A549 (cell line): ENCODE measurements around the gene RTN4RL1. TPM values are rescaled to one million over a fixed set of nuclear protein-coding genes. Genes with fewer than 3 reads are reported as not detected.
A peak's percentile ranks its signal among the peaks of the same experiment; 100 is the strongest.

Source experiments
- ATAC-seq, 2 experiments: fragments of 200-7000 bp in 1 of 2; fragments of >200 bp in 1 of 2; cut with Nextera tagmentation in 1 of 2; cut with Tn5 transposase in 1 of 2; 3 replicates each; pipeline versions ENCODE4 v1.8.0 to v1.9.1; 2018 to 2020; ENCODE audit warnings: mild to moderate bottlenecking in 1 of 2, moderate library complexity in 1 of 2
- CTCF ChIA-PET: fragments of 300-600 bp; sonication (Branson Sonifier 250); formaldehyde crosslinking; extraction: SDS; loops from one replicate; lab custom pipeline; 2021; ENCODE audit warnings: antibody characterized with exemption, inconsistent platforms; lab: Yijun Ruan, JAX
- POLR2A ChIA-PET: fragments of 350-600 bp; formaldehyde crosslinking; extraction: SDS; loops from one replicate; lab custom pipeline; 2021; ENCODE audit warnings: antibody characterized with exemption, inconsistent platforms; lab: Yijun Ruan, JAX
- DNase-seq, 2 experiments: peaks; one replicate each; pipeline versions ENCODE4 v3.0.0 to v3.0.0-alpha.2; 2011 to 2016; ENCODE audit warnings: low read depth in 1 of 2, low spot score in 1 of 2
- FAIRE-seq: peaks from 2 replicates; lab custom pipeline; 2011; peaks lifted over from hg19 to GRCh38; lab: Jason Lieb, UNC
- H3K27ac ChIP-seq, 2 experiments: fragments of >200 bp; sonication (Bioruptor Twin); formaldehyde crosslinking; 3 replicates each; pipeline ENCODE4 v1.5.1; 2016 to 2017
- H3K4me1 ChIP-seq: fragments of >200 bp; sonication (Bioruptor Twin); formaldehyde crosslinking; 3 replicates; pipeline ENCODE4 v1.6.1; 2016
- H3K4me2 ChIP-seq: fragments of >200 bp; sonication (Bioruptor Twin); formaldehyde crosslinking; 3 replicates; pipeline ENCODE4 v1.6.1; 2016
- H3K4me3 ChIP-seq: fragments of >200 bp; sonication (Bioruptor Twin); formaldehyde crosslinking; 3 replicates; pipeline ENCODE4 v1.5.1; 2016
- H3K9me3 ChIP-seq: fragments of >200 bp; sonication (Bioruptor Twin); formaldehyde crosslinking; 3 replicates; pipeline ENCODE4 v1.6.1; 2016
- CEBPB ChIP-seq, 2 experiments: fragments of >200 bp in 1 of 2; sonication (Bioruptor Twin) in 1 of 2; formaldehyde crosslinking in 1 of 2; IDR thresholded peaks; 2 replicates each; pipeline ENCODE4 v1.6.1; 2012 to 2016
- CTCF ChIP-seq: fragments of >200 bp; sonication (Bioruptor Twin); formaldehyde crosslinking; IDR thresholded peaks from 3 replicates; pipeline ENCODE4 v1.5.1; 2016
- FOXS1 ChIP-seq: fragments of 250-450 bp; sonication (Bioruptor Pico); IDR thresholded peaks from 2 replicates; pipeline ENCODE4 v1.5.0; 2020; ENCODE audit warnings: mild to moderate bottlenecking, moderate library complexity
- HMGXB4 ChIP-seq: fragments of 250-450 bp; sonication (Bioruptor Pico); IDR thresholded peaks from 2 replicates; pipeline ENCODE4 v1.5.0; 2021; ENCODE audit warnings: mild to moderate bottlenecking, moderate library complexity, borderline replicate concordance
- HOXB13 ChIP-seq: fragments of 250-450 bp; sonication (Bioruptor Pico); IDR thresholded peaks from 2 replicates; pipeline ENCODE4 v1.5.0; 2020; ENCODE audit warnings: low read depth, mild to moderate bottlenecking, moderate library complexity
- KDM1A ChIP-seq: fragments of 200-600 bp; sonication (generic); IDR thresholded peaks from 2 replicates; pipeline ENCODE4 v1.6.1; 2016; ENCODE audit warnings: low read depth, mild to moderate bottlenecking
- MAZ ChIP-seq: fragments of 150-350 bp; IDR thresholded peaks from 2 replicates; pipeline ENCODE4 v1.6.1; 2014; ENCODE audit warnings: antibody characterized with exemption, low read depth, low read length, borderline replicate concordance
- NFE2L2 ChIP-seq: fragments of 150-350 bp; conservative IDR thresholded peaks from 2 replicates; pipeline ENCODE4 v1.6.1; 2014; ENCODE audit warnings: low read length
- NPAS2 ChIP-seq: fragments of 250-450 bp; sonication (Bioruptor Pico); IDR thresholded peaks from 2 replicates; pipeline ENCODE4 v1.8.0; 2022; ENCODE audit warnings: mild to moderate bottlenecking, moderate library complexity, borderline replicate concordance
- PHF8 ChIP-seq: fragments of 200-600 bp; sonication (generic); IDR thresholded peaks from 2 replicates; pipeline ENCODE4 v1.6.1; 2016; ENCODE audit warnings: low read depth, mild to moderate bottlenecking, antibody characterized with exemption, moderate library complexity, borderline replicate concordance
- POLR2A ChIP-seq: IDR thresholded peaks from 2 replicates; pipeline ENCODE4 v1.6.1; 2012; ENCODE audit warnings: mild to moderate bottlenecking, low read length
- TFCP2L1 ChIP-seq: fragments of 250-450 bp; sonication (Bioruptor Pico); IDR thresholded peaks from 2 replicates; pipeline ENCODE4 v1.5.0; 2021; ENCODE audit warnings: mild to moderate bottlenecking
- USF2 ChIP-seq: fragments of 450-650 bp; IDR thresholded peaks from 2 replicates; pipeline ENCODE4 v1.6.1; 2014; ENCODE audit warnings: antibody characterized with exemption
- WGBS: methylation state at CpG from one replicate; pipeline ENCODE4 v1.1.6; 2017; ENCODE audit errors: missing lambda C conversion rate; 5-methylcytosine and 5-hydroxymethylcytosine counted together
- polyA plus RNA-seq, 4 experiments: library from polyadenylated mRNA; depleted of rRNA in 3 of 4; stranded (reverse); fragments of >200 nt; fragmentation: RNase III in 1 of 4; extraction: RNeasy Plus Mini Kit Qiagen cat#74134 plus additional on column Dnase treatment in 1 of 4; gene quantifications; 2 replicates in 3 of 4; 3 replicates in 1 of 4; pipeline ENCODE4 v1.2.3, GENCODE V29; 2011 to 2017

RTN4RL1 gene
- polyA plus RNA-seq, 2 of the 4 experiments (the other 2 are of a cell fraction): 0.39 to 1.5 TPM

- 90% methylated on average over 6 of the region's 6 CpGs for WGBS
- POLR2A ChIA-PET: no interaction called here
- FAIRE-seq (no peak), DNase-seq (no peak)
- Histone ChIP-seq H3K4me1 (peaks cover 27% of the 10 kb centered on the region), H3K4me2 (no peak overlapping the region), H3K27ac (no peak overlapping the region)
- no peak for TF ChIP-seq PHF8
- no peak for TF ChIP-seq KDM1A
- no peak for TF ChIP-seq USF2
- no peak for TF ChIP-seq CTCF
- TF ChIP-seq FOXS1 (CRISPR knock-in tag): no peak
- TF ChIP-seq, all 56 proteins: peak for 0
- CTCF ChIA-PET: interaction anchor here (0.6 to 16.1 kb wide), 8 partner anchors 8 to 257 kb away, joined by 3 to 224 read pairs (median 12); partner anchors contain the start of genes DPH1, HIC1 and RTN4RL1
- no peak overlapping the region for H3K4me3 ChIP-seq
- H3K9me3 ChIP-seq: no peaks in the 10 kb centered on the region
- no peak for ATAC-seq
Observed at GRCh38 chr17:2047590-2047989, 22.5 kb upstream of the RTN4RL1 start.

GRCh38 chr17:2044263-2044894 lies 19.2 kb upstream of the RTN4RL1 start:
- FAIRE-seq (no peak), ATAC-seq (no peak), DNase-seq (no peak)
- Histone ChIP-seq H3K4me3 (no peak overlapping the region), H3K9me3 (no peaks in the 10 kb centered on the region), H3K4me2 (no peak overlapping the region), H3K4me1 (peaks cover 31% of the 10 kb centered on the region), H3K27ac (no peak overlapping the region)
- 0 out of 2 replicates have a peak, but pooled peaks have one; percentile 5 for TF ChIP-seq POLR2A
- TF ChIP-seq NPAS2 (CRISPR knock-in tag): no peak
- no peak for TF ChIP-seq HMGXB4 (CRISPR knock-in tag)
- no peak for TF ChIP-seq NFE2L2
- TF ChIP-seq CEBPB (IDR thresholded peaks at IDR 0.05): no peak
- ChIA-PET POLR2A (interaction anchor here (0.7 to 1.2 kb wide), 2 partner anchors 136 to 328 kb away, joined by 3 read pairs; no protein-coding TSS in a partner anchor), CTCF (interaction anchor here (1.1 to 16.1 kb wide), 5 partner anchors 13 to 201 kb away, joined by 4 to 224 read pairs (median 37); partner anchors contain the start of genes DPH1, HIC1 and RTN4RL1)
- 88% methylated on average over 5 of the region's 5 CpGs for WGBS

GRCh38 chr17:2043785-2044184 lies 18.7 kb upstream of the RTN4RL1 start:
- peaks cover 28% of the 10 kb centered on the region for H3K4me1 ChIP-seq
- ATAC-seq: no peak
- DNase-seq: peak; percentile 50 to 52
- peak overlapping the region; percentile 96; the same call in 2 of the 3 replicates for H3K4me2 ChIP-seq
- CTCF ChIA-PET: interaction anchor here (0.7 to 16.1 kb wide), 5 partner anchors 13 to 202 kb away, joined by 4 to 224 read pairs (median 37); partner anchors contain the start of genes DPH1, HIC1 and RTN4RL1
- POLR2A ChIA-PET: interaction anchor here (0.7 kb wide), 2 partner anchors 135 to 239 kb away, joined by 3 to 5 read pairs; no protein-coding TSS in a partner anchor
- no peaks in the 10 kb centered on the region for H3K9me3 ChIP-seq
- no peak overlapping the region for H3K4me3 ChIP-seq
- peak overlapping the region in 1 of 2 experiments; percentile 93; a peak in 1 of 6 replicates for H3K27ac ChIP-seq
- WGBS: 72% methylated on average over 6 of the region's 6 CpGs
- FAIRE-seq: no peak
- TF ChIP-seq TFCP2L1 (CRISPR knock-in tag) (no peak), MAZ (no peak), HOXB13 (CRISPR knock-in tag) (no peak)
